Peyer's patch (tissue), 4 donors: ENCODE data around the gene ECPAS. TPM values are rescaled to one million over a fixed set of nuclear protein-coding genes. Genes with fewer than 3 reads are reported as not detected.
"Not testable (repeated sequence)": the region's sequence is repeated elsewhere in the genome, so short reads cannot be mapped to it uniquely, and the experiment has no call there.

Source experiments
- DNase-seq, 3 donors: peaks; one replicate each; pipeline ENCODE4 v3.0.0-alpha.2; 2017 to 2019
- H3K27ac ChIP-seq, 4 donors: fragments of 200-600 bp; sonication (generic); one replicate each; pipeline ENCODE4 v1.5.1; 2016 to 2019
- H3K27me3 ChIP-seq, 2 donors: fragments of 200-600 bp; sonication (generic); one replicate each; pipeline ENCODE4 v1.5.1; 2019
- H3K36me3 ChIP-seq, 3 donors: fragments of 200-600 bp; sonication (generic); one replicate each; pipeline ENCODE4 v1.5.1; 2016 to 2019
- H3K4me1 ChIP-seq, 4 donors: fragments of 200-600 bp; sonication (generic); one replicate each; pipeline ENCODE4 v1.5.1; 2016 to 2019
- H3K4me3 ChIP-seq, 4 donors: fragments of 200-600 bp; sonication (generic); 1 replicate in 3 of 4; 2 replicates in 1 of 4; pipeline ENCODE4 v1.5.1; 2016 to 2019; ENCODE audit warnings: mild to moderate bottlenecking in 1 of 4
- H3K9me3 ChIP-seq, 4 donors: fragments of 200-600 bp; sonication (generic); one replicate each; pipeline ENCODE4 v1.5.1; 2016 to 2019; ENCODE audit warnings: mild to moderate bottlenecking in 1 of 4
- POLR2A ChIP-seq, 2 donors: fragments of 450-650 bp; IDR thresholded peaks; one replicate each; pipeline ENCODE4 v1.5.1; 2017; ENCODE audit warnings: antibody characterized with exemption in 2 of 2, mild to moderate bottlenecking in 2 of 2, moderate library complexity in 2 of 2
- total RNA-seq, 4 donors: library from RNA; depleted of rRNA; stranded (reverse); fragments of >200 nt; gene quantifications; one replicate each; pipeline ENCODE4 v1.1.0, GENCODE V29; 2016
- TF ChIP-seq, protein P1 (sequence below), 6 experiments: fragments of 450-650 bp in 4 of 6; fragments of 200-600 bp in 2 of 6; sonication (generic) in 1 of 6; IDR thresholded peaks; one replicate each; pipeline ENCODE4 v1.5.1; 2017 to 2019; ENCODE audit warnings: antibody characterized with exemption in 6 of 6, mild to moderate bottlenecking in 3 of 6, moderate library complexity in 1 of 6

Gene ECPAS
- total RNA-seq, 4 donors from 2014 or later: 108 to 179 (median 133) TPM

DNA sequence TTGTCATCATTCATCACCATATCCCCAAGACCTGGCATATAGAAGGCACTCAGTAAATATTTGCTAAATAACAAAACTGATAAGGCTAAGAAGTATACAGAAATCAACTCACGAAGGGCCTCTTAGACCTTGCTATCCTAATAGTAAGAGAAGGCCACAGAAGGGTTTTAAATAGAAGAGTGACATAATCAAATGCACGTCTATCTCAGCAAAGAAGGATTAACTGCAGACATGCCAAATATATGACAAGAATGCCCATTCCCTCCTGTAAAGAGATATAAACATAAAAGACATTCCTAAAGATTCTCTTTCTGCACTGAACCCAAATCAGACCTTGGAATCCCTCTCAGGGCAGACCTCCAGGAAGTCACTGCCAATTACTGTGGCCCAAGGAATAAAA lies 34.1 kb downstream of the ECPAS start:
- H3K4me3 ChIP-seq: no peak overlapping the region
- no peak overlapping the region for H3K27ac ChIP-seq
- no peaks in the 10 kb centered on the region for H3K4me1 ChIP-seq
- H3K9me3 ChIP-seq: no peaks in the 10 kb centered on the region
- TF ChIP-seq, protein P1, sequence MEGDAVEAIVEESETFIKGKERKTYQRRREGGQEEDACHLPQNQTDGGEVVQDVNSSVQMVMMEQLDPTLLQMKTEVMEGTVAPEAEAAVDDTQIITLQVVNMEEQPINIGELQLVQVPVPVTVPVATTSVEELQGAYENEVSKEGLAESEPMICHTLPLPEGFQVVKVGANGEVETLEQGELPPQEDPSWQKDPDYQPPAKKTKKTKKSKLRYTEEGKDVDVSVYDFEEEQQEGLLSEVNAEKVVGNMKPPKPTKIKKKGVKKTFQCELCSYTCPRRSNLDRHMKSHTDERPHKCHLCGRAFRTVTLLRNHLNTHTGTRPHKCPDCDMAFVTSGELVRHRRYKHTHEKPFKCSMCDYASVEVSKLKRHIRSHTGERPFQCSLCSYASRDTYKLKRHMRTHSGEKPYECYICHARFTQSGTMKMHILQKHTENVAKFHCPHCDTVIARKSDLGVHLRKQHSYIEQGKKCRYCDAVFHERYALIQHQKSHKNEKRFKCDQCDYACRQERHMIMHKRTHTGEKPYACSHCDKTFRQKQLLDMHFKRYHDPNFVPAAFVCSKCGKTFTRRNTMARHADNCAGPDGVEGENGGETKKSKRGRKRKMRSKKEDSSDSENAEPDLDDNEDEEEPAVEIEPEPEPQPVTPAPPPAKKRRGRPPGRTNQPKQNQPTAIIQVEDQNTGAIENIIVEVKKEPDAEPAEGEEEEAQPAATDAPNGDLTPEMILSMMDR (IDR thresholded peaks at IDR 0.05): no peak
- no peak for TF ChIP-seq POLR2A (IDR thresholded peaks at IDR 0.05)
- H3K27me3 ChIP-seq: no peaks in the 10 kb centered on the region
- H3K36me3 ChIP-seq: peaks cover 0 to 27% (median 0%) of the 10 kb centered on the region in 3 donors
- DNase-seq: no peak

DNA sequence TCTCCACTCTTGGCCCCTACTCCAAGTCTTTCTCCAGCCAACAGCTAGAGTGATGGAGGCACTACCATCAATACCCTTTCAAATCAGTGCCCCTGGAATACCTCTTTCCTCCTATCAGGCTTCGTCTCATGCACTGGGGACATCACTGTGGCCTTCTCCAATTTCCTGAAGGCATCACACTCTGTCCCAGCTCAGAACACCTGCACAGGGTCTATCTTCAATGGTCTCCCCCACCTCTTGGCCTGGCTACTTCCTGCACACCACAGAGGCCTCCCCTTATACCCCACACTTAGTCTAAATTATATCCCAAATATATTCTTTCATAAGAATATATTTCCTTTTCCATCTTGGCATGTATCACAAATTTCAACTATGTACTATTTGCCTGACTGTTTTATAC lies 34.5 kb downstream of the ECPAS start:
- H3K4me1 ChIP-seq: no peaks in the 10 kb centered on the region
- no peak overlapping the region for H3K4me3 ChIP-seq
- H3K27me3 ChIP-seq: no peaks in the 10 kb centered on the region
- H3K36me3 ChIP-seq: peaks cover 0 to 31% (median 0%) of the 10 kb centered on the region in 3 donors
- no peak overlapping the region for H3K27ac ChIP-seq
- no peaks in the 10 kb centered on the region for H3K9me3 ChIP-seq
- no peak for DNase-seq
- TF ChIP-seq, protein P1 (IDR thresholded peaks at IDR 0.05): no peak

DNA sequence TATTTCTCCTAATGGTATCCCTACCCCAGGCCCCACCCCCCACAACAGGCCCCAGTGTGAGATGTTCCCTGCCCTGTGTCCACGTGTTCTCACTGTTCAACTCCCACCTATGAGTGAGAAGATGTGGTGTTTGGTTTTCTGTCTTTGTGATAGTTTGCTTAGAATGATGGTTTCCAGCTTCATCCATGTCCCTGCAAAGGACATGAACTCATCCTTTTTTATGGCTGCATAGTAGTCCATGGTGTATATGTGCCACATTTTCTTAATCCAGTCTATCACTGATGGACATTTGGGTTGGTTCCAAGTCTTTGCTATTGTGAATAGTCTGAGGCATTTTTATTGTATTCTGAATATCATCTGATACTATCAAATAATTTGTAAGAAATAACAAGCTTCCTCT lies 38.4 kb downstream of the ECPAS start:
- not testable (repeated sequence) for H3K27me3 ChIP-seq, DNase-seq, H3K4me1 ChIP-seq, H3K27ac ChIP-seq, H3K4me3 ChIP-seq, H3K9me3 ChIP-seq
- peaks cover 0 to 63% (median 0%) of the 10 kb centered on the region in 3 donors for H3K36me3 ChIP-seq

DNA sequence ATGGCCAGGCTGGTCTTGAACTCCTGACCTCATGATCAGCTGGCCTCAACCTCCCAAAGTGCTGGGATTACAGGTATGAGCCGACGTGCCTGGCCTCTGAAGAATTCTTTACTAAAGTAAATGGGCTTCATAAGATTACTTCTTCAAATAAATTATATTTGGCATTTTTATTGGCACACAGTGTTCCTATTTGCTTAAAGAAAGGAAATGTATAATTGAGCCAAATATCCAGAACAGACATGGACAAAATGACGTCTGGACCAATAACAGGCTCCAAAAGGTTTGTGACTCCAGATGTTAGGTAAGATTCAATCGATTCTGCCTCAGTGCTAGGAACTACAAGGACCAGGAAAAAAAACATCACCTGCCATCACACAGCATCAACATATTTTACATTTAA lies 40.7 kb downstream of the ECPAS start:
- DNase-seq: no peak
- H3K4me3 ChIP-seq: no peak overlapping the region
- peaks cover 0 to 74% (median 0%) of the 10 kb centered on the region in 3 donors for H3K36me3 ChIP-seq
- H3K4me1 ChIP-seq: no peaks in the 10 kb centered on the region
- H3K27ac ChIP-seq: no peak overlapping the region
- no peaks in the 10 kb centered on the region for H3K9me3 ChIP-seq
- TF ChIP-seq, protein P1 (IDR thresholded peaks at IDR 0.05): no peak
- TF ChIP-seq POLR2A (IDR thresholded peaks at IDR 0.05): no peak
- H3K27me3 ChIP-seq: no peaks in the 10 kb centered on the region

DNA sequence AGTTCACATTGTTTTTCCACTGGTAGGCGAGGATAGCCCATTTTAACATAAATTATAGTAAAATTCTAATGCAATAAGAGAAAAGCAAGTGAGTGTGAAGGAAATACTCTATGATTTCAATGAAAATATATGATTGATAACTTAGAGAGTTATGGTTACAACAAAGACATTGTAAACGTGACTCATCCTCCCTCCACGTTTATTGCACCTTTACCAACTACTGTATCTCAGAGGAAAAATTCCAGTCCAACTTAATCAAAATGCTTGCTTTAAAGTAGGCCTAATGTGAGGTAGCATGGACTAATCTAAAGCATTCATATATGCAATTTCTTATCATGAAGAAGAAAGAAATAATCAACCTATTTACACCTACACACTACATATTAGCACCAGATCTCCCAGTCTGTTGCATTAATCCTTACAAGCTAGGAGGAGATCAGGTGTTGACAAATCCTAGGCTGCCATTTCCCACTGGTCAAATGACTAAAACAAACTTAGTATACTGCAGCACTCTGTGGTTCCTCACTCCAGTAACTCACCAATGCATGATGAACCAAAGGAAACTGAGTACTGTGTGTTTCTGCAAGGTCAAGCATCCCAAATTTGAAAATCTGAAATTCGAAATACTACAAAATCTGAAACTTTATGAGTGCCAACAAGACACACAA lies 41.7 kb downstream of the ECPAS start:
- H3K27ac ChIP-seq: no peak overlapping the region
- TF ChIP-seq, protein P1 (IDR thresholded peaks at IDR 0.05): no peak
- TF ChIP-seq POLR2A (IDR thresholded peaks at IDR 0.05): no peak

DNA sequence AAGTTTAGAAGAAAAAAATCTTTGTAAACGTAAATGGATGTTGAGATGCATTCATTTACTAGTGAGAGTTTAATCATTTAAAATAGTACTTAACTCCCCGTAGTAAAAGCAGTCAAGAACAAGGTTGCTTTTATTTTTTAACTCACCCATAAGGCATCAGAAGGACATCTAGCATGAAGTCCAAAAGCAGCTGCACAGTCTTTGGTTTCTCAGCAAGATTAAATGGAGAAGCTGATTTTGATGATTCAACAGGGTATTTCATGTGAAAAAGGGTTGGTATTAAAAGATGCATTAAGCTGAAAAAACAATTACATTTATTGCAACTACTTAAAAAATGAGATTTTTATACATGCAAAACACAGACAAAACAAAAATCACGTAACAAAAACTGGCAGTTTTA lies 44.0 kb downstream of the ECPAS start:
- H3K4me1 ChIP-seq: no peaks in the 10 kb centered on the region
- no peak for DNase-seq
- no peaks in the 10 kb centered on the region for H3K27me3 ChIP-seq
- peaks cover 0 to 90% (median 0%) of the 10 kb centered on the region in 3 donors for H3K36me3 ChIP-seq
- H3K27ac ChIP-seq: no peak overlapping the region
- H3K4me3 ChIP-seq: no peak overlapping the region
- H3K9me3 ChIP-seq: no peaks in the 10 kb centered on the region
- TF ChIP-seq, protein P1 (IDR thresholded peaks at IDR 0.05): no peak
- TF ChIP-seq POLR2A (IDR thresholded peaks at IDR 0.05): no peak

More for the DNA sequence above, 41.7 kb downstream of the ECPAS start:
- Histone ChIP-seq H3K36me3 (peaks cover 0 to 81% (median 0%) of the 10 kb centered on the region in 3 donors), H3K27me3 (no peaks in the 10 kb centered on the region), H3K9me3 (no peaks in the 10 kb centered on the region), H3K4me1 (no peaks in the 10 kb centered on the region), H3K4me3 (no peak overlapping the region)
- no peak for DNase-seq
